ENCODE data around the gene FNBP1L.
"Not testable (repeated sequence)": the region's sequence is repeated elsewhere in the genome, so short reads cannot be mapped to it uniquely, and the experiment has no call there.

Gene FNBP1L

DNA sequence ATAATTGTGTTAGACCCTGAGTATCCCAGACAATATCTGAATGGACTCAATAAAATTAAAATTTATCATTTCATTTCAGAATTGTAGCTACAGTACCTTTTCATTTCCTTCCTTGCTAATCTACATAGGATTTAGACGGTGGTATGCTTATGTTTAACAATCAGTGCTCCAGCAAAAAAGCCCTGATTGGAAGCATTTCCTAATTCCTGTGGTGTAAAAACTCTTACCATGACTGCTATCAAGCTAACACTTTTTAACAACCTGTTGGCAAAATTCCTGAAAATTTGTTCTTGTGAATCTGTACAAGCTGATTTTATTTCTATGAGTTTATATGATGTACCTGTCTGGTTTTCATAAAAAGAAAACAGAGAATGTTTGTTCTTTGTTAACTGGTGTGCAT lies 5.2 kb upstream of the FNBP1L start:
- no peak for DNase-seq (ENCODE audit: low read depth in 2 of 2, low spot score in 1 of 2)

GRCh38 chr1:93443454-93443853 lies 4.5 kb upstream of the FNBP1L start:
- DNase-seq (ENCODE audit: low read depth in 2 of 2, low spot score in 1 of 2) = no peak

GRCh38 chr1:93446837-93447451 lies 974 bp upstream of the FNBP1L start:
- DNase-seq (ENCODE audit: low read depth in 2 of 2, low spot score in 1 of 2) = no peak

- no peak for DNase-seq (ENCODE audit: low read depth in 2 of 2, low spot score in 1 of 2)
Measured at GRCh38 chr1:93448292-93448982, 519 bp downstream of the FNBP1L start.

DNA sequence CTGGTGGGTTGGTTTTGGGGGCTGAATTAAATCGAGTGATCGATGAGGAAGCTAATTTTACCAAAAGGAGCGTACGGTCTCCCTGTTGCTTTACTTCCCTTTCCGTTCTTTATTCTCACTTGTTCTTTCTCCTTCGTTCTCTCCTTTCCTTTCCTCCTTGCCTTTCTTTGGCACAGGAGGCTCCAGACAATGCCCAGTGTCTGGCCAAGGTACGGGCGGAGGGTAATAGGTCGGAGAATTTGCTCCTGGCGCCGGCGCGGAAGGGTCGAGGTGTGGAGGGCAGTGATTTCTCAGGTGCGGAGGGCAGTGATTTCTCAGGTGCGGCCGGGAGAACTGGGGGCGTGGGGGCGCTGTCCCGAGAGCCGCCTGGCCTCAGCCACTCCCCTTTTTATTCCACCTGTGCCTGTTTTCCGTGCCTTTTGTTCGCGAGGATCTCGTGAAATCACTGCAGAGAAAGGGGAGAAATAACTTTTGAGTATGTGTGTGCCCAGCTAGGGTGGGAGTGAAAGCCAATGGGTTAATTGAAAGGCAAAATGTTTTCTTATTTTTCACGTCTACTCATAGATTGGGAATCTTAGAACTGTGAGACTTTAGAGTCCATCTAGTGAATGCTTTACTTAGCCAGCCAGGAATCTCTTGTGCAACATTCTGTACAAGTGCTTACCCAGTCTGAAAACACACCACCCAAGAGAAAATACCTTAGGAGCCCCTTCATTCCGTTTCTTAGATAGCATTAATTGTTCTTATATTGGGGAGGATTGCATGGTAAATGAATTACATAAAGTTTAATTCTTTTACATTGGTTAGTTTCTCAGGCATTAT lies 1.3 kb downstream of the FNBP1L start:
- DNase-seq (ENCODE audit: low read depth in 2 of 2, low spot score in 1 of 2) = no peak

- DNase-seq (ENCODE audit: low read depth in 2 of 2, low spot score in 1 of 2) = no peak
Measured at GRCh38 chr1:93450321-93450720, 2.4 kb downstream of the FNBP1L start.

DNA sequence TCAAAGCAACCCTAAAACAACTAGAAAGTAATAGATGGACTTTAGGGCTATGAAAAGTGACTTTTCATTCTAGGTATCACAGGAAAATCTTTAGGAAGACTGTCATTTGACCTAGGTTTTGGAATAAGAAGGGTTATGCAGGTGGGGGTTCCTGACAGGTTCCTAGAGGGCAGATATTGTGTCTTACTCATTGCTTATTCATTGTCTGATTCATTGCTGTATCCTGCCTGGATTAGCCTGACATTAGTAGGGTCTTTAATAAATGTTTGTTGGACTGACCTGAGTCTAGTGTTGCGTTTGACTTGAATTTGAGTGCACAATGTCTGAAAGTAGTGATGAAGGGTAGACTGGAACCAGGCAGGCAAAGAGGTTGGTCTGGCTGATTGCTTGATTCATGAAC lies 6.0 kb downstream of the FNBP1L start:
- no peak for DNase-seq (ENCODE audit: low read depth in 2 of 2, low spot score in 1 of 2)

GRCh38 chr1:93459126-93459525 lies 11.2 kb downstream of the FNBP1L start:
- no peak for DNase-seq (ENCODE audit: low read depth in 2 of 2, low spot score in 1 of 2)

- DNase-seq (ENCODE audit: low read depth in 2 of 2, low spot score in 1 of 2) = no peak
Measured at GRCh38 chr1:93461236-93461635, 13.3 kb downstream of the FNBP1L start.

DNA sequence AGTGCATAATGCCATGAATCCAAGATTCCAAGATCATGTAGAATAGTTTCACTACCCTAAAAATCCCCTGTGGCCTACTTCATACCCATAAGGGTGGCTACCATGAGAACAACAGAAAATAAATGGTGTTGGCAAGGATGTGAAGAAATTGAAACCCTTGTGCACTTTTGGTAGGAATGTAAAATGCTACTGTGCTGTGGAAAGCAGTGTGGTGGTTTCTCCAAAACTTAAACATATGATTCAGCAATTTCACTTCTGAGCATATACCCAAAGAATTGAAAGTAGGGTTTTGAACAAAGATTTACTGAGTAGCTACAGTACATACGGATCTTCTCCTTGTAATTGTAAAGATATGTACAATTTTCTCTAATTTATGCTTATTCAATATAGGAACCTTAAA lies 16.0 kb downstream of the FNBP1L start:
- no peak for DNase-seq (ENCODE audit: low read depth in 2 of 2, low spot score in 1 of 2)

DNA sequence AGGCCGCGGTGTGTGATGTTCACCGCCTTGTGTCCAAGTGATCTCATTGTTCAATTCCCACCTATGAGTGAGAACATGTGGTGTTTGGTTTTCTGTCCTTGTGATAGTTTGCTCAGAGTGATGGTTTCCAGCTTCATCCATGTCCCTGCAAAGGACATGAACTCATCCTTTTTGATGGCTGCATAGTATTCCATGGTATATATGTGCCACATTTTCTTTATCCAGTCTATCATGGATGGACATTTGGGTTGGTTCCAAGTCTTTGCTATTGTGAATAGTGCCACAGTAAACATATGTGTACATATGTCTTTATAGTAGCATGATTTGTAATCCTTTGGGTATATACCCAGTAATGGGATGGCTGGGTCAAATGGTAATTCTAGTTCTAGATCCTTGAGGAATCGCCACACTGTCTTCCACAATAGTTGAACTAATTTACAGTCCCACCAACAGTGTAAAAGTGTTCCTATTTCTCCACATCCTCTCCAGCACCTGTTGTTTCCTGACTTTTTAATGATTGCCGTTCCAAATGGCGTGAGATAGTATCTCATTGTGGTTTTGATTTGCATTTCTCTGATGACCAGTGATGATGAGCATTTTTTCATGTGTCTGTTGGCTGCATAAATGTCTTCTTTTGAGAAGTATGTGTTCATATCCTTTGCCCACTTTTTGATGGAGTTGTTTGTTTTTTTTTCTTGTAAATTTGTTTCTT lies 17.6 kb downstream of the FNBP1L start:
- not testable (repeated sequence) for DNase-seq (ENCODE audit: low read depth in 2 of 2, low spot score in 1 of 2)

- DNase-seq (ENCODE audit: low read depth in 2 of 2, low spot score in 1 of 2) = no peak
Measured at GRCh38 chr1:93467606-93468005, 19.7 kb downstream of the FNBP1L start.

GRCh38 chr1:93468662-93469061 lies 20.7 kb downstream of the FNBP1L start:
- DNase-seq (ENCODE audit: low read depth in 2 of 2, low spot score in 1 of 2) = no peak

GRCh38 chr1:93469223-93469622 lies 21.3 kb downstream of the FNBP1L start:
- not testable (repeated sequence) for DNase-seq (ENCODE audit: low read depth in 2 of 2, low spot score in 1 of 2)

DNA sequence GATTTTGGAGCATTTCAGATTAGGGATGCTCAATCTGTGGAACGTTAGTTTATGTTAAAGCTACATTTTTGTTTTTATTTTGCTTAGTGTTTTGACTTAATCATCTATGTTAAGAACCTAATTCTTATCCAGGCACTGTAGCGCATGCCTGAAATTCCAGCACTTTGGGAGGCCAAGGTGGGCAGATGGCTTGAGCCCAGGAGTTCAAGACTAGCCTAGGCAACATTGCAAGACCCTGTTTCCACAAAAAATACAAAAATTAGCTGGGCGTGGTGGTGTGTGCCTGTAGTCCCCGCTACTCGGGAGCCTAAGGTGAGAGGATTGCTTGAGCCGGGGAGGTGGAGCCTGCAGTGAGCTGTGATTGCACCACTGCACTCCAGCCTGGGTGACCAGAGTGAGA lies 23.4 kb downstream of the FNBP1L start:
- DNase-seq (ENCODE audit: low read depth in 2 of 2, low spot score in 1 of 2) = no peak

DNA sequence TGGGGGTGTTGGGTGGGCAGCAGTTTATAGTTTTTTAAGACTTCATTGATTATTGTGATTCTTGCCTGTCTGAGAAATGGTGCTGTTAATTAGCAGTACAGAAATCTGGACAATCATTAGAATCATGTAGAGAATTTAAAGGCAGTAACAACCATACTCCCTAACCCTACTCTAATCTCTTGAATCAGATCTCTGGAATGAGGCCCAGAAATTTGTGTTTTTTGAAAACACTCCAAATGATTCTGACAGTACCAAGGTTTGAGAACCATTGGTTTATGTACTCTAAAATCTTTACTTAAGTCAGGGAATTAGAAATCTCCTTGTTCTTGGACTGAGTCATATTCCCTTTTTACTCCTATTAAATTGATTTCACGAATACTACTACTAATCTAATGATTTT lies 24.0 kb downstream of the FNBP1L start:
- no peak for DNase-seq (ENCODE audit: low read depth in 2 of 2, low spot score in 1 of 2)

DNA sequence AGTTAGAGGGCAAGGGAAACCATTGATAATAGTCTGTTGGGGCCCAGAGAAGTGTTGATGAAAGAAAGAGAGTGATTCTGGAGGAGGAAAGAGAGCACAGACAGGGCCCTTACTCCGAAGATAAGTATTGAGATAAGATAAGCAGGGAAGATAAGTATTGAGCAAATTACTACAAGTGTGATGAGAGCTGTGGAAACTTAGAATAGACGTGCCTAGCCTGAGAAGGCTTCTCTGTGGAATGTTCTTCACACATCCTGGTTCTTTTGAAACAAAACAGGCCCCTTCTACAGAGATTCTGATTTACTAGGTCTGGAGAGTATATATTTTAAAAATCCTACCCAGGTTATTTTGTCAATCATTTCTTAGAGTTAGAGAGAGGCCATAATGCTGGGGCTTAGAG lies 26.4 kb downstream of the FNBP1L start:
- DNase-seq (ENCODE audit: low read depth in 2 of 2, low spot score in 1 of 2) = no peak

DNA sequence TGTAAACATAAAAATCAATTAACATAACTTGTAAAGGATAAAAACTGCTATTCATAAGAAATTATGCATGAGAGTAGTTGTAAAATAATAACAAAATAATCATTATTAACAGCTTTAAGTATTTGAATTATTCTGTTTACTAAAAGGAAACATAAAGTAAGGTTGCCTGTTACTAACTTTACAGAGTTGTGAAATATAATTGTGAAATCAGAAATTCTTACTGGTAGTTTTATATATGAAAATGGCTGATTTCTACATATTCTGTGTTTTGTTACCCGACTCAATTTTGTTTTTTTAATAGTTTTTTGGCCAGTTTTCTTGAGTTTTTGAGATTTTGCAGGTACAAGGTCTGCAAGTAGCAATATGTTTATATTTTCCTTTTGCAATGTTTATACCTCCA lies 27.8 kb downstream of the FNBP1L start:
- no peak for DNase-seq (ENCODE audit: low read depth in 2 of 2, low spot score in 1 of 2)

DNA sequence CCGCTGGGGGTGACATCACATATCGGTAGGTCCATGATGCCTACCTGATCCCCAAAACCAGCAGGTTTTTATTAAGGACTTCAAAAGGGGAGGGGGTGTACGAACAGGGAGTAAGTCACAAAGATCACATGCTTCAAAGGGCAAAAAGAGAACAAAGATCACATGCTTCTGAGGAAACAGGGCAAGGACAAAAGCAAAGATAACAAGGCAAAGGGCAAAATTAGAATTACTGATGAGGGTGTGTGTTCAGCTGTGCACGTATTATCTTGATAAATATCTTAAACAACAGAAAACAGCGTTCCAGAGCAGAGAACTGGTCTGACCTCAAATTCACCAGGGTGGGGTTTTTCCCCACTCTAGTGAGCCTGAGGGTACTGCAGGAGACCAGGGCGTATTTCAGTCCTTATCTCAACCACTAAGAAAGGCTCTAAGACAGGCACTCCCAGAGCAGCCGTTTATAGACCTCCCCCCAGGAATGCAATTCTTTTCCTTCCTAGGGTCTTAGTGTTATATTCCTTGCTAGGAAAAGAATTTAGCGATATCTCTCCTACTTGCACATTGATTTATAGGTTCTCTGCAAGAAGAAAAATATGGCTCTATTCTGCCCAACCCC lies 31.3 kb downstream of the FNBP1L start:
- DNase-seq (ENCODE audit: low read depth in 2 of 2, low spot score in 1 of 2) = not testable (repeated sequence)

DNA sequence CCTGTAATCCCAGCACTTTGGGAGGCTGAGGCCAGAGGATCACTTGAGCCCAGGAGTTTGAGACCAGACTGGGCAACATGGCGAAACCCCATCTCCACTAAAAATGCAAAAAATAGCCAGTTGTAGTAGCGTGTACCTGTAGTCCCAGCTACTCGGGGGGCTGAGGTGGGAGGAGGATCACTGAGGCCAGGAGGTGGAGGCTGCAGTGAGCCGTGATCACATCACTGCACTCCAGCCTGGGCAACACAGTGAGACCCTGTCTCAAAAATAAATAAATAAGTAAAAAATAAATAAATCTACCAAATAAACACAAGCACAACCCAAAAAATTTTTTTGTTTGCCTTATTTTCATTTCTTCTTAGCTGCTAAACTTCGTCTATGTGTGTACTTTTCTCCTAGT lies 34.0 kb downstream of the FNBP1L start:
- not testable (repeated sequence) for DNase-seq (ENCODE audit: low read depth in 2 of 2, low spot score in 1 of 2)

- DNase-seq (ENCODE audit: low read depth in 2 of 2, low spot score in 1 of 2) = no peak
Measured at GRCh38 chr1:93483200-93483599, 35.3 kb downstream of the FNBP1L start.

All from stimulated activated CD8-positive, alpha-beta memory T cell treated with anti-CD3 and anti-CD28 coated beads, Interleukin-4, amount 100 ng/mL, for 4 hours (primary cell).